ENCODE results near the gene IL18RAP. TPM values are rescaled to one million over a fixed set of nuclear protein-coding genes. Genes with fewer than 3 reads are reported as not detected.

IL18RAP gene
- total and polyA plus RNA-seq, 2 donors (not counting 1 experiment from before 2014, with no cell fraction given) = 0.22 to 1.4 TPM

- TF ChIP-seq EZH2 (IDR thresholded peaks at IDR 0.05; ENCODE audit: borderline replicate concordance, insufficient read depth, low read depth, low read length, poor library complexity, severe bottlenecking) = no peak
- no peak for TF ChIP-seq CTCF (IDR thresholded peaks at IDR 0.05)
- Histone ChIP-seq H3K36me3 (replicated peaks in 1 of 2; ENCODE audit: control extremely low read depth in 1 of 2, control insufficient read depth in 1 of 2, extremely low read depth in 1 of 2, insufficient read depth in 2 of 2, low read length in 1 of 2) (no peaks in the 10 kb centered on the region), H3K27me3 (replicated peaks in 1 of 4; ENCODE audit: control extremely low read depth in 1 of 4, control insufficient read depth in 3 of 4, insufficient read depth in 4 of 4, low read length in 3 of 4) (no peaks in the 10 kb centered on the region), H3K79me2 (ENCODE audit: control insufficient read depth, insufficient read depth, low read length) (no peaks in the 10 kb centered on the region), H3K9ac (ENCODE audit: low read length) (no peak overlapping the region), H3K27ac (ENCODE audit: low read length in 2 of 2) (no peak overlapping the region), H2AFZ (ENCODE audit: insufficient read depth, low read depth, low read length, poor library complexity, severe bottlenecking) (no peak overlapping the region), H3K4me1 (ENCODE audit: control insufficient read depth in 2 of 2, insufficient read depth in 2 of 2, low read length in 2 of 2) (no peaks in the 10 kb centered on the region), H4K20me1 (ENCODE audit: control insufficient read depth, insufficient read depth, low read length, poor library complexity, severe bottlenecking) (no peaks in the 10 kb centered on the region), H3K4me2 (replicated peaks; ENCODE audit: low read depth, low read length, poor library complexity, severe bottlenecking) (no peak overlapping the region), H3K4me3 (ENCODE audit: control extremely low read depth in 1 of 5, extremely low read depth in 1 of 5, insufficient read depth in 1 of 5, low read depth in 2 of 5, low read length in 4 of 5) (no peak overlapping the region), H3K9me3 (ENCODE audit: control extremely low read depth in 1 of 3, control insufficient read depth in 2 of 3, insufficient read depth in 1 of 3, low read length in 2 of 3) (peaks cover 3 to 14% (median 5%) of the 10 kb centered on the region in 3 donors)
- intact Hi-C loops (cut with micrococcal nuclease) = no loop called here
- CTCF ChIA-PET = no interaction called here
- peaks cover 2% of the 10 kb centered on the region for H3K4me1 Mint-ChIP-seq
- no peak overlapping the region for H3K4me3 Mint-ChIP-seq
- no peaks in the 10 kb centered on the region for H3K27me3 Mint-ChIP-seq
- H3K27ac Mint-ChIP-seq = no peak overlapping the region
- ATAC-seq (ENCODE audit: low read depth) (no peak), DNase-seq (no peak)
- peaks cover 11% of the 10 kb centered on the region for H3K9me3 Mint-ChIP-seq (ENCODE audit: insufficient read depth)
- POLR2A ChIA-PET = no interaction called here
Observed at GRCh38 chr2:102383722-102384121, 39.2 kb upstream of the IL18RAP start.

DNA sequence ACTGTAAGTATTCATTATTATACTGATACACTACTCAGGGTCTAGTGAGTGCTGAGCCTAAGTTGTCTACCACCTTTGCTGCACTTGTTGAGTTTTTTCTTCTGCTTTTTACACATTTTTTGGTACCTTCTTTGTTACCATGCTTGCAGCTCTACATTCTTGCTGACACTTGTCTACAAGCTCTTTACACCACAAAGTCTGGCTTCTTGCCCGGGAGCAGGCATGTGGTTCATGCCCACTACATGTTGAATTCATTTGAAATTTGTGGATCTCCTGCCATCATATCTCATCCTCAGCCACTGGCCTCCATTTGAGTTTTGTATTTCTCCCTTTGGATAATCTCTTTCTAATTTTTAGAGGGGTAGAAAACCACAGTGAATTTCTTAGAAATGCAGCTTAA, 37.4 kb upstream of the IL18RAP start:
- Histone ChIP-seq H3K27me3 (replicated peaks in 1 of 4; ENCODE audit: control extremely low read depth in 1 of 4, control insufficient read depth in 3 of 4, insufficient read depth in 4 of 4, low read length in 3 of 4) (no peaks in the 10 kb centered on the region), H3K36me3 (replicated peaks in 1 of 2; ENCODE audit: control extremely low read depth in 1 of 2, control insufficient read depth in 1 of 2, extremely low read depth in 1 of 2, insufficient read depth in 2 of 2, low read length in 1 of 2) (no peaks in the 10 kb centered on the region), H3K9me3 (ENCODE audit: control extremely low read depth in 1 of 3, control insufficient read depth in 2 of 3, insufficient read depth in 1 of 3, low read length in 2 of 3) (peaks cover 3 to 14% (median 5%) of the 10 kb centered on the region in 3 donors), H3K4me1 (ENCODE audit: control insufficient read depth in 2 of 2, insufficient read depth in 2 of 2, low read length in 2 of 2) (no peaks in the 10 kb centered on the region), H3K79me2 (ENCODE audit: control insufficient read depth, insufficient read depth, low read length) (no peaks in the 10 kb centered on the region), H3K27ac (ENCODE audit: low read length in 2 of 2) (no peak overlapping the region), H4K20me1 (ENCODE audit: control insufficient read depth, insufficient read depth, low read length, poor library complexity, severe bottlenecking) (no peaks in the 10 kb centered on the region), H3K4me2 (replicated peaks; ENCODE audit: low read depth, low read length, poor library complexity, severe bottlenecking) (no peak overlapping the region), H3K4me3 (ENCODE audit: control extremely low read depth in 1 of 5, extremely low read depth in 1 of 5, insufficient read depth in 1 of 5, low read depth in 2 of 5, low read length in 4 of 5) (no peak overlapping the region), H3K9ac (ENCODE audit: low read length) (no peak overlapping the region), H2AFZ (ENCODE audit: insufficient read depth, low read depth, low read length, poor library complexity, severe bottlenecking) (no peak overlapping the region)
- no peak for TF ChIP-seq EZH2 (IDR thresholded peaks at IDR 0.05; ENCODE audit: borderline replicate concordance, insufficient read depth, low read depth, low read length, poor library complexity, severe bottlenecking)
- TF ChIP-seq CTCF (IDR thresholded peaks at IDR 0.05) = no peak
- ChIA-PET CTCF (interaction anchor here (1.0 kb wide), 1 partner anchor 57 kb away, joined by 4 read pairs; no protein-coding TSS in a partner anchor), POLR2A (no interaction called here)
- H3K4me1 Mint-ChIP-seq = peaks cover 2% of the 10 kb centered on the region
- DNase-seq (no peak), ATAC-seq (ENCODE audit: low read depth) (no peak)
- 100% methylated on average over 1 of the region's 1 CpG for WGBS (ENCODE audit: insufficient coverage)
- no peak overlapping the region for H3K4me3 Mint-ChIP-seq
- H3K27me3 Mint-ChIP-seq = no peaks in the 10 kb centered on the region
- H3K27ac Mint-ChIP-seq = no peak overlapping the region
- intact Hi-C loops (cut with micrococcal nuclease) = no loop called here
- peaks cover 11% of the 10 kb centered on the region for H3K9me3 Mint-ChIP-seq (ENCODE audit: insufficient read depth)

All from B cell (primary cell).